ENCODE results near the gene BACH2. TPM values are rescaled to one million over a fixed set of nuclear protein-coding genes. Genes with fewer than 3 reads are reported as not detected.

Gene BACH2
- total RNA-seq, 1 experiment from 2014 or later: 3.3 TPM

DNA sequence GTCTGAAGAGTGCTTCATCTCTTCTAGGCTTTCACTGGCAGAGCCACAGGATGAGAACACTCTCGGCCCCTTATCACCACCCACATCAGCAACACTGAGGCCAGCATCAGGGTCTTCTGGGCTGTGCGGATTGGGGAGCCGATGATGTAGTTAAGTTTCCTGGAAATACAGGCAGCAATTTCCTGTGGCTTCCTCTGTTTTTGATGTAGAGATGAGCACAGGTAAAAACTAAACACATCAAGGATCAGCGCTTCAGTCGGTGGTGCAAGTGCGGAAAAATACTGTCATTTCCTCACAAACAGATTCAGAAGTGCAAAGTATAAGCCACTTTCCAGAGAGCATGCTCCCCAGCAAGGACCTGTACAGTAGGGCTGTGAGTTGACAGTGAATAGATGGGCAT lies 62.6 kb downstream of the BACH2 start:
- BruUV-seq (replicated peaks): no TSS peak

DNA sequence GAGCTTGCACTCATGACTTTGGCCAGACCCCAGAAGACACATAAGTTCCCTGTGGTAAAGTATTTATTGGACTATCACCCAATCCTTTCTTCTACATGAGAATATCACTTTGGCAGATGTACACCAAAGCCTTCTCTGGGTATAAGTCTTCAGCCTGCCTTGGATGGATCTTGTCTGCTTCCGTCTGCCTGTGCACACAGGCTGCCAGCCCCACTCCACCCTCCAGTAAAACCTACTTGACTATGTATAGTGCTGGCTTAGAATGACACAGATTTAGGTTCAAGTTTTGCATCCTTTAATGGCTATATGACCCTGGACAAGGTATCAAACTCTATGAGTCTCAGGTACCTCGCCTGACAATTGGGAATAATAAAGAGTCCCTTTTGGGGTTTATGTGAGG lies 63.4 kb downstream of the BACH2 start:
- no peaks in the 10 kb centered on the region for H3K9me3 ChIP-seq (ENCODE audit: control insufficient read depth in 1 of 2, insufficient read depth in 1 of 2, low read depth in 1 of 2, low read length in 2 of 2)
- TF ChIP-seq SP1 (IDR thresholded peaks at IDR 0.05; ENCODE audit: low read depth): no peak
- no peak overlapping the region for H3K27ac ChIP-seq (ENCODE audit: low read depth, low read length)
- H4K20me1 ChIP-seq (ENCODE audit: insufficient read depth): no peaks in the 10 kb centered on the region
- no peak overlapping the region for H3K4me2 ChIP-seq (ENCODE audit: low read length)
- no peak overlapping the region for H2AFZ ChIP-seq (ENCODE audit: low read depth, low read length, poor library complexity, severe bottlenecking)
- no peak overlapping the region for H3K4me3 ChIP-seq (replicated peaks in 1 of 2; ENCODE audit: low read depth in 1 of 2, low read length in 2 of 2)
- ATAC-seq: no peak
- H3K79me2 ChIP-seq (ENCODE audit: insufficient read depth, low read length): no peaks in the 10 kb centered on the region
- BruUV-seq (replicated peaks): no TSS peak
- H3K36me3 ChIP-seq (ENCODE audit: control insufficient read depth in 1 of 2, insufficient read depth in 2 of 2, low read length in 2 of 2): no peaks in the 10 kb centered on the region
- no peak overlapping the region for H3K9ac ChIP-seq (ENCODE audit: low read length)
- no peaks in the 10 kb centered on the region for H3K9me2 ChIP-seq (ENCODE audit: insufficient read depth)
- no peaks in the 10 kb centered on the region for H3K4me1 ChIP-seq (ENCODE audit: control insufficient read depth in 1 of 2, insufficient read depth in 2 of 2, low read length in 2 of 2)
- H3K27me3 ChIP-seq (ENCODE audit: insufficient read depth, low read length): no peaks in the 10 kb centered on the region
- no peak for DNase-seq (ENCODE audit: low read depth, low spot score)
- ChIA-PET RAD21 (ENCODE audit: low non-redundant PET in 1 of 2, low total read pairs in 2 of 2, uncharacterized antibody in 2 of 2, unreplicated experiment in 2 of 2) (no interaction called here), CTCF (no interaction called here), POLR2A (no interaction called here)
- intact Hi-C loops (cut with micrococcal nuclease): no loop called here

More for the DNA sequence above, 62.6 kb downstream of the BACH2 start:
- Histone ChIP-seq H3K4me2 (ENCODE audit: low read length) (no peak overlapping the region), H3K79me2 (ENCODE audit: insufficient read depth, low read length) (no peaks in the 10 kb centered on the region), H3K9ac (ENCODE audit: low read length) (no peak overlapping the region), H4K20me1 (ENCODE audit: insufficient read depth) (no peaks in the 10 kb centered on the region), H3K36me3 (ENCODE audit: control insufficient read depth in 1 of 2, insufficient read depth in 2 of 2, low read length in 2 of 2) (no peaks in the 10 kb centered on the region), H3K4me1 (ENCODE audit: control insufficient read depth in 1 of 2, insufficient read depth in 2 of 2, low read length in 2 of 2) (peaks cover 0 to 4% of the 10 kb centered on the region in 2 experiments; a peak in 2 of 4 replicates), H3K27ac (ENCODE audit: low read depth, low read length) (no peak overlapping the region), H3K9me3 (ENCODE audit: control insufficient read depth in 1 of 2, insufficient read depth in 1 of 2, low read depth in 1 of 2, low read length in 2 of 2) (no peaks in the 10 kb centered on the region), H3K9me2 (ENCODE audit: insufficient read depth) (no peaks in the 10 kb centered on the region), H3K27me3 (ENCODE audit: insufficient read depth, low read length) (no peaks in the 10 kb centered on the region), H3K4me3 (replicated peaks in 1 of 2; ENCODE audit: low read depth in 1 of 2, low read length in 2 of 2) (no peak overlapping the region), H2AFZ (ENCODE audit: low read depth, low read length, poor library complexity, severe bottlenecking) (no peak overlapping the region)
- intact Hi-C loops (cut with micrococcal nuclease): no loop called here
- DNase-seq (ENCODE audit: low read depth, low spot score): no peak
- ATAC-seq: no peak
- POLR2A ChIA-PET: no interaction called here
- TF ChIP-seq, protein P1, sequence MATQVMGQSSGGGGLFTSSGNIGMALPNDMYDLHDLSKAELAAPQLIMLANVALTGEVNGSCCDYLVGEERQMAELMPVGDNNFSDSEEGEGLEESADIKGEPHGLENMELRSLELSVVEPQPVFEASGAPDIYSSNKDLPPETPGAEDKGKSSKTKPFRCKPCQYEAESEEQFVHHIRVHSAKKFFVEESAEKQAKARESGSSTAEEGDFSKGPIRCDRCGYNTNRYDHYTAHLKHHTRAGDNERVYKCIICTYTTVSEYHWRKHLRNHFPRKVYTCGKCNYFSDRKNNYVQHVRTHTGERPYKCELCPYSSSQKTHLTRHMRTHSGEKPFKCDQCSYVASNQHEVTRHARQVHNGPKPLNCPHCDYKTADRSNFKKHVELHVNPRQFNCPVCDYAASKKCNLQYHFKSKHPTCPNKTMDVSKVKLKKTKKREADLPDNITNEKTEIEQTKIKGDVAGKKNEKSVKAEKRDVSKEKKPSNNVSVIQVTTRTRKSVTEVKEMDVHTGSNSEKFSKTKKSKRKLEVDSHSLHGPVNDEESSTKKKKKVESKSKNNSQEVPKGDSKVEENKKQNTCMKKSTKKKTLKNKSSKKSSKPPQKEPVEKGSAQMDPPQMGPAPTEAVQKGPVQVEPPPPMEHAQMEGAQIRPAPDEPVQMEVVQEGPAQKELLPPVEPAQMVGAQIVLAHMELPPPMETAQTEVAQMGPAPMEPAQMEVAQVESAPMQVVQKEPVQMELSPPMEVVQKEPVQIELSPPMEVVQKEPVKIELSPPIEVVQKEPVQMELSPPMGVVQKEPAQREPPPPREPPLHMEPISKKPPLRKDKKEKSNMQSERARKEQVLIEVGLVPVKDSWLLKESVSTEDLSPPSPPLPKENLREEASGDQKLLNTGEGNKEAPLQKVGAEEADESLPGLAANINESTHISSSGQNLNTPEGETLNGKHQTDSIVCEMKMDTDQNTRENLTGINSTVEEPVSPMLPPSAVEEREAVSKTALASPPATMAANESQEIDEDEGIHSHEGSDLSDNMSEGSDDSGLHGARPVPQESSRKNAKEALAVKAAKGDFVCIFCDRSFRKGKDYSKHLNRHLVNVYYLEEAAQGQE (IDR thresholded peaks at IDR 0.05; ENCODE audit: low read depth): no peak
- TF ChIP-seq YY1 (IDR thresholded peaks at IDR 0.05; ENCODE audit: extremely low read depth, insufficient replicate concordance, low read depth, low read length): no peak
- TF ChIP-seq TCF7L2 (IDR thresholded peaks at IDR 0.05; ENCODE audit: borderline replicate concordance, extremely low read depth, insufficient read depth, insufficient read length): no peak
- no peak for TF ChIP-seq CBX3 (IDR thresholded peaks at IDR 0.05; ENCODE audit: low read depth)
- no peak for TF ChIP-seq SIN3A (IDR thresholded peaks at IDR 0.05; ENCODE audit: low read depth)
- CTCF ChIA-PET: no interaction called here
- RAD21 ChIA-PET (ENCODE audit: low non-redundant PET in 1 of 2, low total read pairs in 2 of 2, uncharacterized antibody in 2 of 2, unreplicated experiment in 2 of 2): no interaction called here

All from HCT116 (cell line).